ENCODE results near the gene SVIL.
A peak's percentile ranks its signal among the peaks of the same experiment; 100 is the strongest.

The SVIL gene

DNA sequence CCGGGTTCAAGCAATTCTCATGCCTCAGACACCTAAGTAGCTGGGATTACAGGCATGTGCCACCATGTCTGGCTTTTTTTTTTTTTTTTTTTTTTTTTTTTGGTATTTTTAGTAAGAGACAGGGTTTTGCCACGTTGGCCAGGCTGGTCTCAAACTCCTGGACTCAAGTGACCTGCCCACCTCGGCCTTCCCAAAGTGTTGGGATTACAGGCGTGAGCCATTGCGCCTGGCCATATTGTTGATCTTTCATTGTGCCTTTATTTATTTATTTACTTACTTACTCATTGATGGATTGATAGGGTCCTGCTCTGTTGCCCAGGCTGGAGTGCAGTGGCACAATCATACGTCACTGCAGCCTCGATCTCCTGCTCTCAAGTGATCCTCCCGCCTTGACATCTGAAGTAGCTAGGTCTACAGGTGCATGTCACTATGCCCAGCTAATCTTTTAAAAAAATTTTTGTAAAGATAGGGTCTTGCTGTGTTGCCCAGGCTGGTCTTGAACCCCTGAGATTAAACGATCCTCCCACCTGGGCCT is 30.4 kb downstream of the SVIL start:
- TF ChIP-seq CTCF (IDR thresholded peaks at IDR 0.05; ENCODE audit: insufficient read depth, low read depth, low read length, missing control alignments), result no peak
- no peak overlapping the region for H3K4me3 ChIP-seq (ENCODE audit: low read length)
- no peak for DNase-seq (ENCODE audit: low read depth)

DNA sequence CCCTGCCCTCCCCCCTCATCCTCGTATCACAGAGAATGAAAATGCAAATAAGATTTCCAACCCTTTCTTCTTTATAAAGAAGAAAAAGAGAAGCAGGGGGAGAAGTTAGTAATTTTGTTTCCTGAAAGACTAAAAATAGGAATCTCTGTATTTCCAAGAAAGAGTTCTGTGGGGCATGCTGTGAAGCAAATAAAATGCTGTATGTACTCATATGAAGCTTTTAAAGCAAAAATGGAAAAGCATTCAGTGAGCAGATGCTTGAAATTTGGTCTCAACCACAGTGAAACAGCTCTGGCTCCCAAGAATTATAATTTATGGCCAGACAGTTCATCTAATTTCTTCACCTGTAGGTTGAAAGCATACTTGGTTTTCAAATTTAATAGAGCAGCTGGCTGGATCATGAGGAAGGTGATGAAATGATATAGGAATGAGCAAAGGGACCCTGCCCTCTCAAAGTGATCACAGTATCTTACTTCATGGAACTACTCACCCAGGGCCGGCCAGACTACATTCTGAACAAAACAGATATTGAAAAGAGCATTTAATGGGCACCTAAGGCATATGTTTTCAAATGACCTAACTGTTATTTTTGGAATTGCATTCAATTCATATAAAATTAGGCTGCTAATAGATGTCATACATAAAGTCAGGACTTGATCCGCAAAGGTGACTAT is 31.4 kb downstream of the SVIL start:
- TF ChIP-seq CTCF (IDR thresholded peaks at IDR 0.05; ENCODE audit: insufficient read depth, low read depth, low read length, missing control alignments), result no peak
- H3K4me3 ChIP-seq (ENCODE audit: low read length), result no peak overlapping the region
- DNase-seq (ENCODE audit: low read depth), result peak; percentile 42

DNA sequence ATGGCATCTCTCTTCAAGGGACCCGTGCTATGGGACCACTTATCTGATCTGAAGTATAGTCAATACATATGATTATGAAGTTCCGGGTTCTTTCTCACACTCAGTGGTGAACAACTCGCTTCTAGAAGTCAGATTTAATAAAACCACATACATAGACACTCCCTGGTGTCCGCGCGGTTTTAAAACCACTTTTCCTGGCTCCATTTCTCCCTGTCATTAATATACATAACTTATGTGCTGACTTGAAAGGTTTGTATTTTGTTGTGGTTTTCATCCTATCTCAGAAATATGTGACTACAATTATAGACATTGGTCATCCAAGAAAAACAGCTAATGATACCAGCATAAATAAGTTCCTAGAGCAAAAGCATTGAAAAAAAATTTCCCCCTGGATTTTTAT is 34.0 kb downstream of the SVIL start:
- no peak for DNase-seq (ENCODE audit: low read depth)
- no peak overlapping the region for H3K4me3 ChIP-seq (ENCODE audit: low read length)
- no peak for TF ChIP-seq CTCF (IDR thresholded peaks at IDR 0.05; ENCODE audit: insufficient read depth, low read depth, low read length, missing control alignments)

DNA sequence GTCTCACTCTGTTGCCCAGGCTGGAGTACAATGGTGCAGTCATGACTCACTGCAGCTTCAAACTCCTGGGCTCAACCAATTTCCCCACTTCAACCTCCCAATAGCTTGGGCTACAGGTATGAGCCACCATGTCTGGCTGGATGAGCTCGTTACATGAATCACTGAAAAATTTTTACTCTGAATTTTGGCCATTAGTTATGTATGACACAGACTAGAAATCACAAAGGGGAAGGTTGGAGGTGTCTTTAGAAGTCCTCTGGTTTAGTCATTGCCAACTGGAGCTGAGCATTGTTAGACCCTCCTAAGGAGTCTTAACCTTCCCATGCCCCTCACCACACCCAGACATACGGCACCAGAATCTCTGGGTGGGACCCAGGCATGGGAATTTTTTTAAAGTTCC is 34.7 kb downstream of the SVIL start:
- DNase-seq (ENCODE audit: low read depth), result peak; percentile 94
- TF ChIP-seq CTCF (IDR thresholded peaks at IDR 0.05; ENCODE audit: insufficient read depth, low read depth, low read length, missing control alignments), result no peak
- no peak overlapping the region for H3K4me3 ChIP-seq (ENCODE audit: low read length)

DNA sequence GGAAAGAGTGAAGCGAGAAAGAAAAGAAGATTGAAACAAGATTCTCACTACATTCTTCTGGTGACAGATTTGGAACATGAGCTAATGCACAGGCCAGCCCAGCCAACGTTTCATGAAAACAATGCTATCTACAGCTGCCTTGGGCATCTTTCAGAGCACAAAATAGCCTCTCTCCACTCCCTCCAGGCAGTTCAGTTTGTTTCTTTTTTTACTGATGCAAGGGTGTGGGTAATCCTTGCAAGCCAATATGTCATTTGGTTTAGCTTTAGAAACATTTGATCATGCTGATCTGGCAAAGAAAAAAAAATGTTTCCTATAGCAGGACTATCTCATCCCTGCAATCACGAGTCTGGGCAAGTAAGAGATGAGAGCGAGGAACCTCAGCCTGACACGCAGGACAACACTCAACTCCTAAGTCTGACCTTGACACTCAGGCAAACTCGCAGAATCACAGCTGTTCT is 35.9 kb downstream of the SVIL start:
- no peak for TF ChIP-seq CTCF (IDR thresholded peaks at IDR 0.05; ENCODE audit: insufficient read depth, low read depth, low read length, missing control alignments)
- DNase-seq (ENCODE audit: low read depth), result peak; percentile 81
- H3K4me3 ChIP-seq (ENCODE audit: low read length), result no peak overlapping the region

DNA sequence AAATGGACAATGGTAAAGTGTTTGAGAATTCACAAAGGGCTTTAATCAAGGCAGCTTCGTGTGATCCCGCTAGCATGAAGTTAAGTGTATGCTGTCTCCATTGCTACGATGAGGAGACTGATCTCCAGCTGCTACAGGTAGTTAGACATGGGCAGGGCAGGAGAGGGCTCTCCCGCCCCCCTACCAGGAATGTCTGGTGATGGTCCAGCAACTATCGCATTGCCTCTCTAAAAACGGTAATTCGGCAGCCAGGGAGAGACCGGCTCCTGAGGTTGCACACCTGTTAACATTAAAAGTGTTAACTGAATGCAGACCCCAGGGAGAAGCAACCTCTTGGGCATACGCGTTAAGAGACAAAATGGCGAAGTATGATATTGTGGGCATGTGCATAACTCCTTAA is 37.9 kb downstream of the SVIL start:
- TF ChIP-seq CTCF (IDR thresholded peaks at IDR 0.05; ENCODE audit: insufficient read depth, low read depth, low read length, missing control alignments), result no peak
- no peak overlapping the region for H3K4me3 ChIP-seq (ENCODE audit: low read length)
- no peak for DNase-seq (ENCODE audit: low read depth)

GRCh38 chr10:29596356-29596755 is 38.4 kb downstream of the SVIL start:
- no peak for DNase-seq (ENCODE audit: low read depth)
- no peak overlapping the region for H3K4me3 ChIP-seq (ENCODE audit: low read length)
- no peak for TF ChIP-seq CTCF (IDR thresholded peaks at IDR 0.05; ENCODE audit: insufficient read depth, low read depth, low read length, missing control alignments)
